HepG2 (cell line): ENCODE results near the gene DCP2. TPM values are rescaled to one million over a fixed set of nuclear protein-coding genes. Genes with fewer than 3 reads are reported as not detected.

Experiments
- ARID5B ChIP-seq: IDR thresholded peaks from 2 replicates; pipeline ENCODE4 v1.4.0; 2020; ENCODE audit warnings: mild to moderate bottlenecking, missing genetic modification reagents
- ARNTL ChIP-seq: sonication (generic); formaldehyde crosslinking; IDR thresholded peaks from 2 replicates; pipeline ENCODE4 v1.4.0; 2020; ENCODE audit warnings: mild to moderate bottlenecking, missing genetic modification reagents
- ATRX ChIP-seq: sonication (generic); formaldehyde crosslinking; IDR thresholded peaks from 2 replicates; pipeline ENCODE4 v1.4.0; 2020; ENCODE audit warnings: missing genetic modification reagents, borderline replicate concordance
- EHMT2 ChIP-seq: fragments of 200-600 bp; sonication (generic); IDR thresholded peaks from 2 replicates; pipeline ENCODE4 v1.7.0; 2017; ENCODE audit warnings: antibody characterized with exemption, low read depth, low read length, borderline replicate concordance
- ERF ChIP-seq: IDR thresholded peaks from 2 replicates; pipeline ENCODE4 v1.6.1; 2018; ENCODE audit warnings: missing biosample characterization, missing genetic modification reagents
- FIP1L1 ChIP-seq: fragments of 200-400 bp; formaldehyde crosslinking; IDR thresholded peaks from 2 replicates; pipeline ENCODE4 v1.6.1; 2018; ENCODE audit warnings: low read depth, mild to moderate bottlenecking, low read length, moderate library complexity, borderline replicate concordance; ENCODE audit not compliant: insufficient read depth
- FUBP1 ChIP-seq: sonication (generic); formaldehyde crosslinking; IDR thresholded peaks from 2 replicates; pipeline ENCODE4 v1.5.1; 2020; ENCODE audit warnings: missing genetic modification reagents, mild to moderate bottlenecking, borderline replicate concordance
- HHEX ChIP-seq: IDR thresholded peaks from 2 replicates; pipeline ENCODE4 v1.6.1; 2016; ENCODE audit warnings: control low read depth
- HMG20B ChIP-seq: conservative IDR thresholded peaks from 2 replicates; pipeline ENCODE4 v1.6.1; 2016; ENCODE audit warnings: missing genetic modification reagents, missing compliant biosample characterization
- HNRNPK ChIP-seq: fragments of 200-400 bp; formaldehyde crosslinking; IDR thresholded peaks from 2 replicates; pipeline ENCODE4 v1.6.1; 2018; ENCODE audit warnings: low read length, low read depth, moderate library complexity, mild to moderate bottlenecking; ENCODE audit not compliant: poor library complexity, severe bottlenecking
- LCORL ChIP-seq, 2 experiments: fragments of 450-650 bp in 1 of 2; sonication (generic) in 1 of 2; formaldehyde crosslinking in 1 of 2; IDR thresholded peaks; 2 replicates each; pipeline versions ENCODE4 v1.5.0 to v1.6.1; 2017 to 2020; ENCODE audit warnings: antibody characterized with exemption in 1 of 2, missing genetic modification reagents in 1 of 2
- MAFK ChIP-seq, 2 experiments: IDR thresholded peaks in 1 of 2; conservative IDR thresholded peaks in 1 of 2; 2 replicates each; pipeline ENCODE4 v1.6.1; 2011; ENCODE audit warnings: improper control_type of control experiment in 2 of 2, low read length in 2 of 2
- MTA3 ChIP-seq: sonication (generic); formaldehyde crosslinking; IDR thresholded peaks from 2 replicates; pipeline ENCODE4 v1.4.0; 2020; ENCODE audit warnings: missing genetic modification reagents
- NCOA1 ChIP-seq: sonication (generic); formaldehyde crosslinking; IDR thresholded peaks from 2 replicates; pipeline ENCODE4 v1.9.0; 2021; ENCODE audit warnings: missing genetic modification reagents
- PITX1 ChIP-seq: sonication (generic); formaldehyde crosslinking; IDR thresholded peaks from 2 replicates; pipeline ENCODE4 v1.5.1; 2020; ENCODE audit warnings: mild to moderate bottlenecking, missing genetic modification reagents
- TEF ChIP-seq: sonication (generic); formaldehyde crosslinking; IDR thresholded peaks from 2 replicates; pipeline ENCODE4 v1.5.0; 2020; ENCODE audit warnings: missing genetic modification reagents
- ZNF512 ChIP-seq: sonication (generic); formaldehyde crosslinking; IDR thresholded peaks from 2 replicates; pipeline ENCODE4 v1.4.0; 2020; ENCODE audit warnings: mild to moderate bottlenecking, missing genetic modification reagents
- ZNF552 ChIP-seq: sonication (generic); formaldehyde crosslinking; IDR thresholded peaks from 2 replicates; pipeline ENCODE4 v1.9.0; 2022; ENCODE audit warnings: missing genetic modification reagents, mild to moderate bottlenecking, borderline replicate concordance
- ZNF569 ChIP-seq: sonication (generic); formaldehyde crosslinking; IDR thresholded peaks from 2 replicates; pipeline ENCODE4 v1.5.0; 2020; ENCODE audit warnings: mild to moderate bottlenecking, missing genetic modification reagents, moderate library complexity, borderline replicate concordance
- ZNF878 ChIP-seq: sonication (generic); formaldehyde crosslinking; IDR thresholded peaks from 2 replicates; pipeline ENCODE4 v1.8.1; 2023; ENCODE audit warnings: mild to moderate bottlenecking, missing genetic modification reagents, moderate library complexity
- polyA plus RNA-seq, 8 experiments: library from polyadenylated mRNA; depleted of rRNA in 3 of 8; stranded (reverse) in 7 of 8; unstranded in 1 of 8; fragments of >200 nt; fragmentation: Illumina TruSeq in 4 of 8; extraction: Trizol in 4 of 8; gene quantifications; 2 replicates each; pipeline versions ENCODE4 v1.2.1 to v1.2.3, GENCODE V29; 2011 to 2016; ENCODE audit warnings: low read depth in 4 of 8, missing spikeins in 1 of 8, mixed read lengths in 1 of 8; ENCODE audit not compliant: insufficient read depth in 1 of 8
- total RNA-seq, 5 experiments: library from RNA; depleted of rRNA; stranded (reverse); fragments of >200 nt; fragmentation: Illumina TruSeq; extraction: Trizol; gene quantifications; 2 replicates each; pipeline ENCODE4 v1.2.3, GENCODE V29; 2016; ENCODE audit warnings: low read depth in 1 of 5

Gene DCP2
- total and polyA plus RNA-seq, 2 of the 13 experiments (the other 11 are each of a cell fraction or from before 2014, with no cell fraction given) = 16.2 to 63.4 TPM

- TF ChIP-seq TEF (CRISPR knock-in tag) (0 out of 2 replicates have a peak, but pooled peaks have one; percentile 11), HNRNPK (no peak), ATRX (CRISPR knock-in tag) (no peak), PITX1 (CRISPR knock-in tag) (peak; percentile 30; the same call in 1 of the 2 replicates), ZNF512 (CRISPR knock-in tag) (no peak), MTA3 (CRISPR knock-in tag) (no peak), ARNTL (CRISPR knock-in tag) (peak; percentile 14; the same call in 1 of the 2 replicates), ZNF552 (CRISPR knock-in tag) (no peak), HHEX (CRISPR knock-in tag) (no peak), MAFK (conservative IDR thresholded peaks at IDR 0.05 in 1 of 2, IDR thresholded peaks at IDR 0.05 in 1 of 2; ENCODE audit: low read length in 2 of 2) (no peak), EHMT2 (no peak), NCOA1 (CRISPR knock-in tag) (no peak), HMG20B (CRISPR knock-in tag) (no peak), ERF (CRISPR knock-in tag) (peak; percentile 70), LCORL (IDR thresholded peaks at IDR 0.05) (no peak), LCORL (CRISPR knock-in tag; IDR thresholded peaks at IDR 0.05) (no peak), FUBP1 (CRISPR knock-in tag) (no peak), FIP1L1 (no peak), ZNF878 (CRISPR knock-in tag) (no peak; the same call in none of the 2 replicates), ZNF569 (CRISPR knock-in tag) (no peak), ARID5B (CRISPR knock-in tag) (peak; percentile 19)
These were observed at the start of gene DCP2 (continued) for GRCh38 chr5:112976432-112977309.
